ENCODE data around the gene TNK1.

The TNK1 gene

GRCh38 chr17:7396147-7396546 is 15.3 kb downstream of the TNK1 start:
- DNase-seq (ENCODE audit: low spot score), result no peak
- TF ChIP-seq CTCF (IDR thresholded peaks at IDR 0.05; ENCODE audit: poor library complexity, severe bottlenecking), result no peak
- Histone ChIP-seq H3K4me1 (ENCODE audit: insufficient read depth, poor library complexity, severe bottlenecking) (peaks cover 7% of the 10 kb centered on the region), H3K4me3 (ENCODE audit: severe bottlenecking) (no peak overlapping the region), H3K27ac (ENCODE audit: poor library complexity, severe bottlenecking) (no peak overlapping the region), H3K36me3 (ENCODE audit: low read depth) (peaks cover 21% of the 10 kb centered on the region), H3K9me3 (ENCODE audit: severe bottlenecking) (no peaks in the 10 kb centered on the region), H3K27me3 (ENCODE audit: insufficient read depth, poor library complexity, severe bottlenecking) (no peaks in the 10 kb centered on the region)
- ATAC-seq (ENCODE audit: low read depth), result no peak

GRCh38 chr17:7398612-7399011 is 17.7 kb downstream of the TNK1 start:
- peaks cover 7% of the 10 kb centered on the region for H3K4me1 ChIP-seq (ENCODE audit: insufficient read depth, poor library complexity, severe bottlenecking)
- H3K9me3 ChIP-seq (ENCODE audit: severe bottlenecking), result no peaks in the 10 kb centered on the region
- TF ChIP-seq CTCF (IDR thresholded peaks at IDR 0.05; ENCODE audit: poor library complexity, severe bottlenecking), result no peak
- H3K27ac ChIP-seq (ENCODE audit: poor library complexity, severe bottlenecking), result no peak overlapping the region
- no peak overlapping the region for H3K4me3 ChIP-seq (ENCODE audit: severe bottlenecking)
- no peaks in the 10 kb centered on the region for H3K27me3 ChIP-seq (ENCODE audit: insufficient read depth, poor library complexity, severe bottlenecking)
- ATAC-seq (ENCODE audit: low read depth), result no peak
- peaks cover 17% of the 10 kb centered on the region for H3K36me3 ChIP-seq (ENCODE audit: low read depth)
- DNase-seq (ENCODE audit: low spot score), result no peak

GRCh38 chr17:7403043-7403726 is 22.3 kb downstream of the TNK1 start:
- Histone ChIP-seq H3K36me3 (ENCODE audit: low read depth) (peaks cover 17% of the 10 kb centered on the region), H3K4me3 (ENCODE audit: severe bottlenecking) (peak overlapping the region; percentile 54), H3K9me3 (ENCODE audit: severe bottlenecking) (no peaks in the 10 kb centered on the region), H3K4me1 (ENCODE audit: insufficient read depth, poor library complexity, severe bottlenecking) (peaks cover 7% of the 10 kb centered on the region), H3K27ac (ENCODE audit: poor library complexity, severe bottlenecking) (peak overlapping the region; percentile 58), H3K27me3 (ENCODE audit: insufficient read depth, poor library complexity, severe bottlenecking) (no peaks in the 10 kb centered on the region)
- TF ChIP-seq CTCF (IDR thresholded peaks at IDR 0.05; ENCODE audit: poor library complexity, severe bottlenecking), result no peak
- 0 out of 3 replicates have a peak, but pooled peaks have one; percentile 1 for ATAC-seq (ENCODE audit: low read depth)
- DNase-seq (ENCODE audit: low spot score), result no peak

- Histone ChIP-seq H3K9me3 (ENCODE audit: severe bottlenecking) (no peaks in the 10 kb centered on the region), H3K4me3 (ENCODE audit: severe bottlenecking) (peak overlapping the region; percentile 54), H3K36me3 (ENCODE audit: low read depth) (peaks cover 17% of the 10 kb centered on the region), H3K27me3 (ENCODE audit: insufficient read depth, poor library complexity, severe bottlenecking) (no peaks in the 10 kb centered on the region), H3K27ac (ENCODE audit: poor library complexity, severe bottlenecking) (peak overlapping the region; percentile 58), H3K4me1 (ENCODE audit: insufficient read depth, poor library complexity, severe bottlenecking) (peaks cover 7% of the 10 kb centered on the region)
- DNase-seq (ENCODE audit: low spot score) (no peak), ATAC-seq (ENCODE audit: low read depth) (peak; percentile 43)
- no peak for TF ChIP-seq CTCF (IDR thresholded peaks at IDR 0.05; ENCODE audit: poor library complexity, severe bottlenecking)
Measured at GRCh38 chr17:7403727-7403976, 22.8 kb downstream of the TNK1 start.

- peak within 1 kb of the TSS; percentile 54 for H3K4me3 ChIP-seq (ENCODE audit: severe bottlenecking)
- H3K27ac ChIP-seq (ENCODE audit: poor library complexity, severe bottlenecking), result peak within 1 kb of the TSS; percentile 58
- H3K27me3 ChIP-seq (ENCODE audit: insufficient read depth, poor library complexity, severe bottlenecking), result no peaks in the 10 kb centered on the region
- H3K36me3 ChIP-seq (ENCODE audit: low read depth), result peaks cover 17% of the 10 kb centered on the region
- no peak for TF ChIP-seq CTCF (IDR thresholded peaks at IDR 0.05; ENCODE audit: poor library complexity, severe bottlenecking)
- H3K4me1 ChIP-seq (ENCODE audit: insufficient read depth, poor library complexity, severe bottlenecking), result peaks cover 7% of the 10 kb centered on the region
- ATAC-seq (ENCODE audit: low read depth) (peak; percentile 94), DNase-seq (ENCODE audit: low spot score) (peak; percentile 99)
- H3K9me3 ChIP-seq (ENCODE audit: severe bottlenecking), result no peaks in the 10 kb centered on the region
Measured at GRCh38 chr17:7403977-7404736, 23.3 kb downstream of the TNK1 start, which contains the start of gene TMEM256. TMEM256 (minus strand) TSS chr17:7404097; CDS start chr17:7404084, 13 bp downstream.

Measured in RWPE2 (cell line).